SIG-M5 treated with dmso at 0.1 percent for 504 hours (cell line): ENCODE results near the gene XXYLT1.

Experiments
- DNase-seq: peaks from one replicate; lab custom pipeline; 2025; ENCODE audit not compliant: unreplicated experiment; lab: John Stamatoyannopoulos, UW

XXYLT1 gene

DNA sequence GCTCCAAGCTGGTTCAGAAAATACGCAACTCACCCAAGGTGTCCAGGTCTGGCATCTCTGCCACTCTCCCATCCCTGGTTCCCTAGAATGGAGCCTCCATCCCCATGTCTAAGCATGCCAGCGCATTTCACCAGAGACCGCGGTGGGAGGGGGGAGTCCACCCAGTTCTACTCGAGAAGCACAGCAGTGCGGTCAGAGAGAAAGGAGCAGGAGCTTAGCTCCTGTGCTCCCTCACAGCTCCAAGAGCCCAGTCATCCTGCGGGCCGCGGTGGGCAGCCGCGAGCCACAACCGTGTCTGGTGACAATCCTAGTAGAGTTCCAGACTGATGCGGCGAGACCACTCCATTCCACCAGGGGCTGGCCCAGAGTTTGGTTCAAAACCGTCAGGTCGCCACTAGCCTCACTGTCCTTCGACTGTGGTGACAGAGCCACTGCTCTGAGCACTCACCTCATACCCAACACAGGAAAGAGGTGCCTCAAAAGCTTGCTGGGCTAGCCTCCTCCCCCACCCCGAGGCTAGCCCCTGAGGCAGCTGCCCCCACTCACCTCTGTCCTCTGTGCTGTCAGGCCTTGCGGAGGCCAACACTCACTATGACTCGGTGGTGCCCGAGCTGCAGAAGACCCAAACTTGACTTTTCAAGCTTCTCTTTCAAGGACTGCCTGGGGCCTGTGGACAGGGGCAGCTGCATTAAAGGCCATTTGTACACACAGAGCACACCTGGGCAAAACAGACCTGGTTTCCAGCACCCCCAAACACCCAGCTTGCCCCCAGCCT, 185.4 kb downstream of the XXYLT1 start:
- DNase-seq = no peak

DNA sequence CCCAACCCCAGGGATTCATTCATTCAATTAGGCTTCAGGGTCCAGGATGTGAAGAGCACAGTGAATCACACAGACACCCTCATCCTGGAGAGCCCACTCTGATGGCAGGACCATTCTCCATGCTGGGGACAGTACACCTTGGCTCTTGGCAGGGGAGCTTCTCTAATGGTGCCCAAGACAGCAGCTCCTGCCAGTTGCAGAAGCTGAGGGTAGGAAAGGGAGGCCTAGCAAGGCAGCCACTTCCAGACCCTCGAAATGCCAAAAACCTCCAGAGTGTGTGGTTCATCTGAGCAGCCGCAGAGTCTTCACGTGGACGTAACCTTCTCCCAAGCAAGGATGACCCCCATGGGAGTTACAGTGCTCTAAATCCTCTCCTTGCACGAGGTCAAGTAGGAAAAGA, 186.2 kb downstream of the XXYLT1 start:
- DNase-seq = no peak

DNA sequence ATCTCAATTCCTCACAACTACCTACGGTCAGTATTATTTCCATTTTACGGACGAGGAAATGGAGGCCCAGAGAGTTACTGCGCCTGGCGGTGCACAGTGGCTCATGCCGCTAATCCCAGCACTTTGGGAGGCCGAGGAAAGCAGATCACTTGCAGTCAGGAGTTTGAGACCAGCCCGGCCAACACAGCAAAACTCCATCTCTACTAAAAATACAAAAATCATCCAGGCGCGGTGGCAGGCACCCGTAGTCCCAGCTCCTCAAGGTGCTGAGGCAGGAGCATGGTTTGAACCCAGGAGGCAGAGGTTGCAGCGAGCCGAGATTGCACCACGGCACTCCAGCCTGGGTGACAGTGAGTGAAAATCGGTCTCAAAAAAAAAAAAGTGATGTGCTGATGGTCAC, 187.3 kb downstream of the XXYLT1 start:
- no peak for DNase-seq

DNA sequence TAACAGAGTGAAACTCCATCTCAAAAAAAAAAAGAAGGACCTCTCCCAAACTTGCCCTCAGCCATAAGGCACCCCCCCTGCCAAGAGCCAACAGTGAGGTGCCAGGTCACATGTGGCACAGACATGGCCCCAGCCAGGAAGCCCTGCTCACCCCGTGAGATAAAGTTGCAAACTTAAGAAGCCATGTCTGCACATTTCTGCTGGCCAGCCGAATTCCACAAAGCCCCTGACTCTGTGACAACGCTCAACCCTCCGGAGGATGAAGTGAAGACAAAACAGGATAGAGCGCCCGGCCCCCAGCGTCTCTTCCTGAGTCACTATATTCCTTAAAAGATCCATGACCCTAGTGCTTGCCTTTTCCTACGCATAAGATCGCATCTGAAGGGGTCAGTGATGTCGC, 188.1 kb downstream of the XXYLT1 start:
- DNase-seq = no peak

DNA sequence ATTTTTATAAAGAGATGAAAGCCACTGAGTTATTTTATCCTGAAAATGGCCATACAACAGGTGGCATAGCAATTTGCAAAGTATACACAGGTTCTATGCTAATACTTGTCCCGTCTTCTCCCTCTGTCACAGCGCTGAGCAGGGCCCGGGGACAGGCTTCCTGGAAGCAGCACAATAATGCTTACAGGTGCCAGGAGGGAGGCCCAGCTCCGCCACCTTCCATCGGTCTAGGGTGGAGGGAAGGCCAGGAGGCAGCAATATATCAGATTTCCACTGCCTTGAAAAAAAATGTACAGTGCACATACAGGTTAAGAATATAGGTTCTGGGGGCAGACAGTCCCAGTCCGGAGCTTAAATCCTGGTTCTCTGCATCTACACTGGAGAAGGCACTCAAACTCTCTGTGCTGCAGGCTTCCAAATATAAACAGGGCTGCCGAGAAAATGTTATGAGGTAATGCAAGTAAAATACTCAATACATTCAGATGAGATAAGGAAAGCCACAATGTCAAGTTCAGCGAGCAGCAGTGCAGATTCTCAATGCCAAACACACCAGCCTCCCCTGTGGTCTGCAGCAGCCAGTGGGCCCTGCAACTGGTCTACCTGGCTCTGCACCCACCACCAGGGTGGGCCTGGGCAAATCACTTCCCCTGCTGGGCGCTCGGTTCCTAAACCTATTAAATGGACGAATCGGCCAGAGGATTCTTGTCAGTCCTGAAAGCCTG, 189.6 kb downstream of the XXYLT1 start:
- DNase-seq = no peak

DNA sequence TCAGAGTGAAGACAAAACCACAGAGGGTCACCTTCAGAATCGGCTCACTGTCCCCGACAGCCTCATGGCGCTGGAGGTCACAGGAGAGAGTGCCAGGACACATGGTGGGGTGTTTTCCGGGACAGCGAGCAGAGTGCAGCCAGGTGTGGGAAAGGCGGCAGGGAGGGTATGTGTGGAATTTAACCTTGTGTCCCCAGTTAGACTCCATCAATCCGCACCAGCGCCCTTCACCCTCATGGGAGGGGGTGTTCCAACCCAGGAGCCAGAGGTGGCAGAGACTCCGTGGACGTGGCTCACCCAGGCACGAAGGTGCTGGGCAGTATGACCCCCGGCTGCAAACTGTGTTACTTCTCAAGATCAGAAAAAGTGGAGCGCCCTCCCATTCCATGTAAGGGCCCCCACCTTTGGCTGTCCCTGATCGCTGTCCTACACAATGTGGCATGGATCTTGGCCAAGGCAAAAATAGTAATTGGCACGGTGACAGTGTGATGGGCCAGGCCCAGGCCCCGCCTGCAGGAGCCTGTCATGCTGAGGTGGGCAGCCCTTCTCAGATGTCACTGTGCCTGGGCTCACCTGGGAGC, 190.3 kb downstream of the XXYLT1 start:
- no peak for DNase-seq

DNA sequence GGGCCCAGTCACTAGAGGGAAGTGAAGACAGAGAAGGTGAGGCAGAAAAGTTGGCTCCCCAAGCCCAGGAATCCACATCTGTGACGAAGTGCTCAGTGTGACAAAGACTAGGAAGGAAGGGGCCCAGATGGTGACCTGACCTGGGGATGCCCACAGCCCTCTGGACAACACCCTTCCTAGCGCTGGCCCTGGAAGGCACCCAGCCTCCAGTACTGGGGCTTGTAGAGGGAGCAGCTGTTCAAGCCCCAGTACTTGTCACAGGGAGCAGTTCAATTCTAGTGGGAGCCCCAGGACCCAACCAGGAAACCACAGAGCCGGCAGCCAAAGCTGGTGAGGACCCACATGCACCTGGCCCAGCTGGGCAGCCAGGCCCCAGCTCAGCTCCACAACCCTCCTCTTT, 190.8 kb downstream of the XXYLT1 start:
- no peak for DNase-seq

DNA sequence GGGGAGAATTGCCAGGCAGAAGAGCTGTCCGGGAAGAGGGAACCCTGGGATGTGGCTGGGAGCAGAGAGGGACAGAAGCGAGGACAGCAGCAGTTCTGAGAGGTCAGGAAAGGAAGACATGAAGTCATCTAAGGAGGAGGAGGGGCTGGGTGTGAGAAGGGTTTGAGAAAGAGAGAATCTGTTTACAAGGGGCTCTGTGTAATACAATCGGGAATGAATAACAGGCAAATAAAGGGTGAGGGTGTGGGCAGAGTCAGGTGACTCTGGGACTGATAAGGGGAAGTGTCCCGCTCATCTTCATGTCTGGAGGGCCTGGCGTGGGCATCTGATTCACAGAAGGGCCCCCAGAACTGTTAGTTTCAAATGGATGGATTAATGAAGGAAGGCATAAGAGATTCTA, 191.3 kb downstream of the XXYLT1 start:
- DNase-seq = no peak

DNA sequence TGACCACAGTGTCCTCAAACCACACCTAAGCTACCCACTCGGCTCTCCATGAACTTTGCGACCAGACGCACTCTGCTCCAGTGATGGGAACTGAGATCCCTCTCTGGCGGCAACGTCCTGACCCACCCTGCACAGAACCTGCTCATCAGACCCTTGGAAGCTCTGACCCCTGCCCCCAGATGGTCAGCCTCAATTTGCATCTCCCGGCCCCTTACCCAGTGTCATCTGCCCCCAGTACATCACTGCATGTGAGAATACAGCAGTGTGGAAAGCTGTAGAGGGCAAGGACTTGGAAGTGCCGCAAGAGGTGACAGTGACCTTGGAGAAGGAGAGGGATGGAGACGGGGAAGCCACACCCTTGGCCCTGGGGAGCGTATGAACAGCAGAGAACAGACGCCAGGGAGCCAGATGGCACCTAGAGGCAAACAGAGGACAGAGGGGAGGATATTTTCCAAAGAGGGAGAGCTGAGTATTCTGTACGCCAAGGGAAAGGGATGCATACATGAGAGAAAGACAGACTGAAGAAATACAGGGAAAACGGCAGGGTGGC, 192.0 kb downstream of the XXYLT1 start:
- DNase-seq = no peak

DNA sequence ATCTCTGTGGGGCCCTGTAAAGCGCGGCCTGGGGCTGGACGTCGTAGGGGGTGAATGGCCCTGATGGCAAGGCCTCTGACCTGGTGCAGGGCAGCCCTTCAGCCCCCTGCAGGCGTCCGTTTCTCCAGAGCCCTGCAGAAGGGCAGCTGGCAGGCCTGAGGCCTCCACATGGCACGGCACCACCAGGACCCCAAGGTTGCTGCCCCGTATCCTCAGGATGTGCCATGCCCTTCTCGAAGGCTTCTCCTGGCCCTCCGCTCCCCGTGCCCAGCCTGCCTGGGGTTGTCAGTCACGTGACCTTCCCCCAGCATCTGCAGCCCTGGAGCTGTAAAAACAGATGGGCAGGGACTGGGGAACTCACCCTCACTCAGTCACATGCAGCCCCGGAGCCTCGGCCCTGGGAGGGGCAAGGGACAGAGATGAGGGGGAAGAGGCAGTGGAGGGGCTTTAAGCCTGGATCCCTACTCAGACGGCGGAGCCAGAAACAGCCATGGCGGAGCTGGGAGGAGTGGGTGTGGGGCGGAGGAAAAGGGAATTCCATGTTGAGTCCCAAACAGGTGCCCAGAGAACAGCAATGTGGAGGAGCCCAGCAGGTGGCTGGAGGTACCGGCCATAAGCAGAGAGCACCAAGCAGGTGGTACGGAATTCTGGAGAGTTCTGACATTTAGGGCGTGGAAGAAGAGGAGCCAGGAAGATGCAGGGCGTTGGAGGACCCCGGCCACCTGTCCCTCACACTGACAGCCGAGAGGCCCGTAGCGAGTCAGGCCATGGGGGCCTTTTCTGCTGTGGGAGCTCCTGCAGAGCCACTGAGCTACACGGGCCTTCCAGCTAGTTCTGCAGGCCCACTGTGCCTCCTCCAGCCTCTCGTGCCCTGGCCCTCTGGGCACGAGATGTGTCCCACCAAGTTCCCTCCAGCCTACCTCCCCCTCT, 193.1 kb downstream of the XXYLT1 start:
- no peak for DNase-seq

DNA sequence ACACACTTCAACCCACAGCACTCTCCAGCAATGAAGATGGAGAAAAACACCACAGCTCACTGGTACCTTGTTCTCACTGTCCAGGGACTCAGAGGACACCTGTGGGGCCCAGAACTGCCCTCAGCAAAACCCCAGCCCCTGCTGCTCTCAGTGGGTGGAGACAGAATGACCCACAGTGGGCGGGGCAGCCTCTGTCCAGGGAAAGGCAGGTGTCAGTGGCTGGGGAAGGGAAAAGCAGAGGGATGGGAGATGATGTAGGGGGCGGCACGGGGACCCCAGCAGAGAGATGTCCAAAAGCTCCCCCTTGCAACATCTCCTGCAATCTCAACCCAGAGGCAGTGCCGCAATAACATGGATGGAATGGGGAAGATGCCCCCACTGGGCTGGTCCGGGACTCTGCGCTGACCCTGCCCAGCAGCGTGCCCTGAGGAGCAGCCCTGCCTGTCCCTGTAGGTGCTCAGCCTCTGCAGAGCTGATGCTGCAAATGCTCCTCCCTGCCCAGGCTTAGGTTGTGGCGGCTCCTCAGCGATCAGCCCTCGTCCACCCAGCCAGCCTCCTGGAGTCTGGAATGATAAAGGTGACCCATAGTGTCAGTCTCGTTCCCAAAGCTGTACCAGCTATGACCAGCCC, 193.9 kb downstream of the XXYLT1 start:
- no peak for DNase-seq

DNA sequence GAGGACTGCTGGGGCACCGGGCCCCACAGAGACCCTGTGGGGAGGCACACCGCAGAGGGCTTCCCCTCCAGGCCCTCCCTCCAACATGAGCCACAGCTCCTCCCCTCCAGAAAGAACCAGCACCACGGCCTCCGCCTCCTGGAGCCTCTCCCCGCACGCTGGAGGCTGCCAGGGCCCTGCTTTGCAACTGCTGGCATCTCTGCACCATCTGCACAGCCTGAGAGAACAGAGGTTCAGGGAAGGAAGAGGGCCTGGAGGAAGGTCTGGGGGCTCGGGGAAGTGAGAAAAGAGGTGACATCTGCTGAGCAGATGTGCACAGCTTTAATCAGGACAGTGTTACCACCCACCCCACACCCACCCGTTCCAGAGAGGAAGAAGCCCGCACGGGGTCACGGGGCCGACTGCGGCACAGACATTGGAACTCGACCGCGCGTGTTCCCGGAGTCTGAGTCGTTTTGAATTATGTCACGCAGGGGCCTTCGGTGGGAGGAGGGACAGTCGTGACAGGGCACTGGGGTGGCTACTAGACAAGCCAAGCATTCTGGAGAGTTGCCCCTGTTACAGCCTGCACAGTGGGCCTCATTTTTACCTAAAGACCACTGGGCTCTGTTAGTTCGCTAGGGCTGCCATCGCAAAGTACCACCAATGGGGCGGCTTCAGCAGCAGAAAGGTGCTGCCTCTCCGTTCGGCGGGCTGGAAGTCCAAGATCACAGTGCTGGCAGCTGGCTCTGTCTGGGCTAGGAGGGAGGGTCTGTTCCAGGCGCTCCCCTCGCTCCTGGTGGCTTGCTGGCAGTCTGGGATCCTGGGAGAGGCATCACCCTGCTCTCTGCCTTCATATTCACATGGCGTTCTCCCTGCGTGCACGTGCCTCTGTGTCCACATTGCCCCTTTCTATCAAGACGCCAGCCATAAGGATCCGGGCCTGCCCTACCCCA, 194.8 kb downstream of the XXYLT1 start:
- DNase-seq = no peak

DNA sequence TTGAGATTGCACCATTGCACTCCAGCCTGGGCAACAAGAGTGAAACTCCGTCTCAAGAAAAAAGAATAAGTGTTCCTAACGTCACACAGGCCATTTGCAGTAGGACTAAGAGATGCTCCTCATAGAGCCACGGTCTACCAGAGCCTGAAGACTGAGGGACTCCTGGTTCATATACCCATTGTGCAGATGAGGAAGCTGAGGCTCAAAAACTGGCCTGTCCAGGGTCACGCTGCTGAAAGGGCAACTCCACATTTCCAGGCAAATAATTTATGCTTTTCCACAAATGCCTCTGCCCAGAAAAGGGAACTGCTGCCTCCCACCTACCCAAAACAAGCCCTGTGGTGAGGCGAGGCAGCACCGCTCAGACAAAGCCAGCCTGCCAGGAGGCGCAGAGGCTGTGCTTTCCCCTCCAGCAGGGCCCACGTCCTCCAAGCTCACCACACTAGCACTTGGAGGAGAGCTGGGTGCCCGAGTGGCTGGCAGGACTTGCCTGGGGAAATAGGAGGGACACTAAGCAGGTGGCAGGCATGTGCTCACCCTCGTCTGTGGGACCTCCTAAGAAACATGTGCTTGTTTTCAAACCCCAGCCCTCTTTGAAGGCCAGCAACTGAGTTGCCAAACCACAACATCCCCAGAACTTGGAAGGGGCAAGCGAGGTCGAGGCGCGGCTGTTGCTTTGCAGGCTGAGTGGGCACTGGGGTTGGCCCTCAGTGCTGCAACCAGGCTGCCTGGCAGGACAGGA, 195.6 kb downstream of the XXYLT1 start:
- DNase-seq = no peak

DNA sequence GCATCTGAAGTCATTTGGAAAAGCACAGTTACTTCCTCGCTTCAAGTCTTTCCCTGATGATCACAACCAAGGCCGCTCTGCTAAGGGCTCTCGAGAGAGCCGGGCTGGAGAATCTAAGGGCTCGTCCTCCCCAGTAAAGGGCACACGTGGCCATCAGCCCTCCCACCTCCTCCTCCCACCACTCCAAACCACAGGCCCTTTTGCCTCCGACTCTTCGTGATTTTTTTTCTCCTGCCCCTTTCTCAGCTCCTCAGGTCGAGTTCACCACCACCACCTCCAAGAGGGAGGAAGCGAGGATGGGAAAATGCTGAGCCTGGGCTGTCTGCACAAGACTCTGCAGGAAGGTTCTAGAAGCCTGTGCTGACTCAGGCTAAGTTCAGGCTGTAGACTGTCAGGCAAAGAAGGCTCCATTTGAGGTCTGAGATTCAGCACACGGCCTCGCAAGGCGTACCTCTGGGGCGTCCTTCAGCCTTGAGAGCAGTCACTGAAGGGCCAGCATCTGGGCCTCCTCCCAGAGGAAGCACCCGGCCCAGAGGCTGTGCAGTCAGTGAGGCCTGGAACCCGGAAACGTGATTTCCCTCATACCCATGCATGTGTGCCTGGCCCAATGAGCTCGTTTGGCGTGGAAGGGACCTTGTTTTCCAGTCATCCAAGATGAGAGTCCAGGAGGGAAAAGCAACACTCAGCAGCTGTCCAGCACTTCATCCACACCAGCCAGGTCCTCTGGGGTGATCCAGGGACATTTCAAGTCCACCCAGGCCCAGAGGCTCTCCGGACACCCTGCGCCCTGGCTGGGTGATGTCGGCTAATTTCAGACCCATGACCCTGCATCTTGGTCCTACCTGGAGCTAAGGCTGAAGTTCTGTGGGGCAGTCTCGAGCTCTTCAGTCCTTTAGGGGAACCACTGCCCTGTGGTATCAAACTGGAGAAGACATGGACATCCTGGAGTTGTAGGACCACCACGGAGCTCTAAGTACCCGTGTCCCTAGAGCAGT, 196.8 kb downstream of the XXYLT1 start:
- no peak for DNase-seq

DNA sequence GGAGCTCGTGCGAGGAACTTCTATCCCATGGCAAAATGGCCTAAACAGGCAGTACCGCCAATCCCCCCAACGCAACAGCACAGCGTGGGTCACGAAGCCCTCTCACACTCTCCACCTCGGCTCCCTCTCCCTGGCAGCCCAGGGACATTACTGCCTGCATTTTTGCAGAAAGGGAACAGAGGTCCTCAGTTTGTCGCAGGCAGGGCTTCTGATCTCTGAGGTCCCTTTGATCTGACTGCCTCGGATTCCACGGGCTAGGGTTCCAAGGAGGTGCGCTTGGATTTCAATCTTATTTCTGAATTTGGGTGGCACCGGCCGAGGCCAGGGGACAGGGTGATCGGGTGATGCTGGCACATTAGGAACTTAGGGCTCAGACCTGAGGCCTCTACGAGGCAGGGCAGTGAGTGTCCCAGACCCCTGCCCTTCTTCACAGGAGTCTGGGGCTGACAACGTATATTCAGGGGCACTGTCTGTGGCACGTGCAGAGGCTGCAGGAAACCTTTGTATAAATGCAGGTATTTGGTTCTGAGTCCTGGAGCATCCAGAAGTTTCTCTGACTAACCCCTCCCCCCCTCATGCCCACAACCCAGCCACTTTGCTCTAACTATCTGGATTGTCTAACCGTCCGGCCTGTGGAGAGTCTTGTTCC, 197.9 kb downstream of the XXYLT1 start:
- DNase-seq = no peak

DNA sequence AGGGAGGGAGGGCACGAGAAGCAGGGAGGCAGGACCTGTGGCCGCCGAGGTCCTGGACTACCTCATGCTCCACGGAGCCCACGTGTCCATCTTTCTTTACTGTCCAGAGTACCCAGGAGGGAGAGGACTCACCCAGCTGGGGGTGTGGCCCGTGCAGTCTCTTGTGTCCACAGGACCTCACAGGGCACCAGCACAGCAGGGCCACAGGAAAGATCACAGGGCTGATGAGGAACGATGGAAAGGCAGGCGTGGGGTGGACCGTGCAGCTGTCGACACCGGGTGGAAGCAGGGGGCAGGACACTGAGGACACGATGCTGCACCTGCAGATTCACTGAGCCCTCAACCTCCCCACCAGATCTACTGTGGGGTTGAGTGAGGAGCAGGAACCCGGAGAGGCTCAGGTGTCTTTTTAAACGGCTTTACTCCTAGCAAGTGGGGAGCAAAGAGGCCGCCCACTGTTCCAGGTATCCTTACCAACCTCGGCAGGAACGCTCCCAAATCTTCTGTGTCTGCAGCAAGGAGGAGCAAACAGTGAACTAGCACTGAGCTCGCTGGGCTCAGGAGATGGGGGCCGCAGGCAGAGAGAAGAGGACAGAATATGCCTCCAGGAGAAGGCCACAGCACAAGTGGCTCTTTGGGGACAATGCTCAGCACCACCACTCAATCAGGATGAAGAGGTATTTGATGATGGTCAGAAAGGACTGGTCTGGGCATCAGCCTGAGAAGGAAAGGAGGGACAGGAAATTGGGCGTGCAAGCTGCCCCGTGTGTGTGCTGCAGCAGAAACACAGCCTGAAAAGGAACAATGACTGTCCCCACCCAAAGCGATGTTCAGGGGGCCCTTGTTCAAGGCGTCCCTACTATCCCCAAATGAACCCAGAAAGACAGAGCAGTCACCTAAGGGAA, 198.8 kb downstream of the XXYLT1 start:
- no peak for DNase-seq
